Pancreas (tissue), 10 donors: ENCODE results near the gene CCNI. TPM values are rescaled to one million over a fixed set of nuclear protein-coding genes. Genes with fewer than 3 reads are reported as not detected.
"Not testable (repeated sequence)": the region's sequence is repeated elsewhere in the genome, so short reads cannot be mapped to it uniquely, and the experiment has no call there.

Experiments used
- ATAC-seq, 4 donors: fragments of 200-7000 bp; cut with Tn5 transposase; one replicate each; pipeline versions ENCODE4 v1.8.0 to v1.9.1; 2020; ENCODE audit warnings: mild to moderate bottlenecking in 4 of 4, moderate library complexity in 4 of 4
- DNase-seq, 6 donors: peaks; one replicate each; pipeline ENCODE4 v3.0.0-alpha.2; 2020
- FAIRE-seq: peaks from 2 replicates; lab custom pipeline; 2012; peaks lifted over from hg19 to GRCh38; lab: Jason Lieb, UNC
- H3K27ac ChIP-seq, 4 donors: fragments of 200-600 bp; sonication (generic); 1 replicate in 3 of 4; 2 replicates in 1 of 4; pipeline versions ENCODE4 v1.5.0 to v1.8.0; 2020
- H3K27me3 ChIP-seq, 4 donors: fragments of 200-600 bp; one replicate each; pipeline ENCODE4 v1.8.0; 2021
- H3K36me3 ChIP-seq, 3 donors: fragments of 200-600 bp; sonication (generic) in 1 of 3; one replicate each; pipeline versions ENCODE4 v1.5.0 to v1.8.0; 2020 to 2021
- H3K4me1 ChIP-seq, 3 donors: fragments of 200-600 bp; one replicate each; pipeline ENCODE4 v1.8.0; 2021
- H3K4me3 ChIP-seq, 4 donors: fragments of 200-600 bp; sonication (generic) in 2 of 4; one replicate each; pipeline versions ENCODE4 v1.5.0 to v1.8.0; 2020 to 2021
- H3K9me3 ChIP-seq, 4 donors: fragments of 200-600 bp; one replicate each; pipeline ENCODE4 v1.8.0; 2021
- WGBS, 2 donors: extraction: QIAGEN DNeasy Blood & Tissue Kit; methylation state at CpG; one replicate each; pipeline ENCODE4 v1.1.7; 2013; 5-methylcytosine and 5-hydroxymethylcytosine counted together
- intact Hi-C, 3 donors: fragments of 100-400 bp; cut with DNase I; formaldehyde crosslinking; loops; one replicate each; pipeline versions ENCODE4 v1.11.1 to v1.14.2; 2022
- polyA plus RNA-seq, 2 donors: library from polyadenylated mRNA; stranded (reverse); fragments of 200-250 nt; gene quantifications; one replicate each; pipeline ENCODE4 v1.2.3, GENCODE V29; 2013
- total RNA-seq, 6 donors: library from RNA; stranded (reverse); fragmentation: NEBNext Ultra II Directional in 4 of 6; extraction: Animal tissue kit (Norgen Biotek cat#: 25700) in 4 of 6; gene quantifications; one replicate each; pipeline versions ENCODE4 v1.2.1 to v1.2.4, GENCODE V29; 2021 to 2023
- TF ChIP-seq, protein P1 (sequence below), 4 donors: fragments of 200-600 bp; sonication (generic) in 3 of 4; IDR thresholded peaks; one replicate each; pipeline versions ENCODE4 v1.5.0 to v1.8.0; 2021; ENCODE audit warnings: antibody characterized with exemption in 4 of 4
- donor health status: healthy with polysubstance abuse.
- donor health status: DM: no; HTN: no; CAD: no; lungs with moderate emphysema.
- donor health status: DM: no; HTN: no; CAD: no.
- donor health status: control.
- donor health status: control.
- donor health status: Bipolar disorder and iron deficiency.
- donor health status: DM: yes; HTN: yes; CAD: no.
- donor health status: DM: no; HTN: no; CAD: no.
- donor health status: DM: no; HTN: no; CAD: no.
- donor health status: DM: yes; HTN: yes; CAD: no.

The CCNI gene
- total and polyA plus RNA-seq, 8 donors, result 33.3 to 196 (median 152) TPM

DNA sequence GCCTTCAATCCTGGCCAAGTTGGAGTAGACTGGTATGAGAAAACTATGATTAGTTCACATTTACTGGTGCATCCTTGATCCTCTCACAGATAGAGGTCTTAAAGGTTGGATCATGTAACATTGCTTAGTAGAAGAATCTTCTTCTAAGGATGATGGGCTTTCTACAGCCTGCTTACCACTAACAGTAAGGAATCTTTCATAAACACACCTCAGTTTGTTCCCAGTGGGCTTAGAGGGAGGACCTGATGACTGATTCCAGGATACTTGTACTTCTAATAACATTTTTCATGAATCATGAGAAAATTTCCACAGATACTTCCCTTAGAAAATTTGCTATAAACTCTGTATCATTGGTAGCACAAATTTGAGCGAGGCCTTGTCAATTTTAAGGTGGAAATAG is 40.6 kb downstream of the CCNI start:
- FAIRE-seq, result no peak
- no peaks in the 10 kb centered on the region for H3K9me3 ChIP-seq
- no peak for DNase-seq
- H3K27ac ChIP-seq, result no peak overlapping the region
- intact Hi-C loops, result no loop called here
- H3K36me3 ChIP-seq, result peaks cover 0 to 22% (median 0%) of the 10 kb centered on the region in 3 donors
- no peak overlapping the region for H3K4me3 ChIP-seq
- TF ChIP-seq, protein P1, sequence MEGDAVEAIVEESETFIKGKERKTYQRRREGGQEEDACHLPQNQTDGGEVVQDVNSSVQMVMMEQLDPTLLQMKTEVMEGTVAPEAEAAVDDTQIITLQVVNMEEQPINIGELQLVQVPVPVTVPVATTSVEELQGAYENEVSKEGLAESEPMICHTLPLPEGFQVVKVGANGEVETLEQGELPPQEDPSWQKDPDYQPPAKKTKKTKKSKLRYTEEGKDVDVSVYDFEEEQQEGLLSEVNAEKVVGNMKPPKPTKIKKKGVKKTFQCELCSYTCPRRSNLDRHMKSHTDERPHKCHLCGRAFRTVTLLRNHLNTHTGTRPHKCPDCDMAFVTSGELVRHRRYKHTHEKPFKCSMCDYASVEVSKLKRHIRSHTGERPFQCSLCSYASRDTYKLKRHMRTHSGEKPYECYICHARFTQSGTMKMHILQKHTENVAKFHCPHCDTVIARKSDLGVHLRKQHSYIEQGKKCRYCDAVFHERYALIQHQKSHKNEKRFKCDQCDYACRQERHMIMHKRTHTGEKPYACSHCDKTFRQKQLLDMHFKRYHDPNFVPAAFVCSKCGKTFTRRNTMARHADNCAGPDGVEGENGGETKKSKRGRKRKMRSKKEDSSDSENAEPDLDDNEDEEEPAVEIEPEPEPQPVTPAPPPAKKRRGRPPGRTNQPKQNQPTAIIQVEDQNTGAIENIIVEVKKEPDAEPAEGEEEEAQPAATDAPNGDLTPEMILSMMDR (IDR thresholded peaks at IDR 0.05), result no peak
- WGBS, 2 donors, result 100% methylated on average over 1 of the region's 1 CpG
- H3K4me1 ChIP-seq, result no peaks in the 10 kb centered on the region
- ATAC-seq, result no peak
- H3K27me3 ChIP-seq, result no peaks in the 10 kb centered on the region

DNA sequence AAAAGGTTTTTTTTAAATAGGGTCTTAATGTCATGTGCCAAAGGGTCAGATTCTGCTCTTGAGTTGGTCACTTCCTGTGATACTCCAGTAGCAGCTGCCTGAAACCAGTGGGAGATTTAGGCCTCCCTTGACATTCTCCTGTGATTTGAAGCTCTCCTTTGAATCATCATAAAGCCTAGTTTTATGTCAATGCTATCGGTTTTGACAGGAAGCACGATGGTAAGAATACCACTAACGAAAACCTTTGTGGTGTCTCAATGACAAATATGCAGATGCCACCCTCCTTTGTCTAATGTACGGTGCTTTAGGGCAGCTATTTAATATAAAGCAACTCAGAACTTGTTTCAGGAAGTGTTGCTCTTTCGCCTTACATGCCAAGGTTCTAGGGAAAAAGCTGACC is 44.2 kb downstream of the CCNI start:
- TF ChIP-seq, protein P1 (IDR thresholded peaks at IDR 0.05), result no peak
- intact Hi-C loops, result no loop called here
- DNase-seq (no peak), FAIRE-seq (no peak), ATAC-seq (no peak)
- WGBS, 2 donors, result 94 to 97% methylated on average over 5 of the region's 5 CpGs
- Histone ChIP-seq H3K9me3 (no peaks in the 10 kb centered on the region), H3K4me3 (no peak overlapping the region), H3K36me3 (peaks cover 0 to 34% (median 0%) of the 10 kb centered on the region in 3 donors), H3K27me3 (no peaks in the 10 kb centered on the region), H3K27ac (no peak overlapping the region), H3K4me1 (no peaks in the 10 kb centered on the region)

DNA sequence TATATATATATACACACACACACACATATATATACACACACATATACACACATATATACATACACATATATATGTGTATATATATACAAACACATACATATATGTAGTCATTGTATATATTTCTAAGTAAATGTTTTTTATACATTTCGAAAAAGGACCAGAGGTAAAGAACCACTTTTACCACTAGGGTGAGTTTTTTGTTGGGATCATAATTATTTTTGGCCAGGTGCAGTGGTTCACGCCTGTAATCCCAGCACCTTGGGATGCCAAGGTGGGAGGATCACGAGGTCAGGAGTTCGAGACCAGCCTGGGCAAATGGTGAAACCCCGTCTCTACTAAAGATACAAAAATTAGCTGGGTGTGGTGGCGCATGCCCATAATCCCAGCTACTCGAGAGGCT is 46.0 kb downstream of the CCNI start:
- intact Hi-C loops, DNase-seq, H3K27ac ChIP-seq, H3K27me3 ChIP-seq, H3K4me3 ChIP-seq, H3K9me3 ChIP-seq, FAIRE-seq, ATAC-seq, H3K4me1 ChIP-seq: not testable (repeated sequence)
- H3K36me3 ChIP-seq, result peaks cover 0 to 32% (median 0%) of the 10 kb centered on the region in 3 donors
- WGBS, 2 donors, result 94 to 95% methylated on average over 7 of the region's 7 CpGs

DNA sequence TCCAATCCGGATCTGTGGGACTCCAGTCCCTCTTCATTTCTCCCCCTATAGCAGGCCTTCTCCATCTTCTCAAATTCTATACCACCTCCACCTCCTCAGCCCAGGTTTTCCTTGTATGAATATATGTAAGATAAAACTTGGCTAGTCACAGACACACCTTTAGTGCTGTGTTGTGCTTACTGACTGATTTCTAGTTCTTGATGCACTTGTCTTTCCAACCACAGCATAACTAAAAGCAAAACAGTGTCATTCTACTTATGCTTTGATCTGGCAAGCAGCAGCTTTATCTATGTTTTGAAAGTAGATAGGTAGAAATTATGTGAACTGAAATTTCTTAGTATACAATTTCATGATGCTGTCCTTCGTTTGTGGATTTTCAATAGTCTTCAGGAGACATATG is 47.5 kb downstream of the CCNI start:
- Histone ChIP-seq H3K27me3 (no peaks in the 10 kb centered on the region), H3K4me3 (no peak overlapping the region), H3K27ac (no peak overlapping the region), H3K9me3 (no peaks in the 10 kb centered on the region), H3K36me3 (peaks cover 0 to 33% (median 0%) of the 10 kb centered on the region in 3 donors), H3K4me1 (no peaks in the 10 kb centered on the region)
- no peak for FAIRE-seq
- TF ChIP-seq, protein P1 (IDR thresholded peaks at IDR 0.05), result no peak
- no peak for DNase-seq
- 79 to 84% methylated on average over 2 of the region's 2 CpGs for WGBS, 2 donors
- no peak for ATAC-seq
- intact Hi-C loops, result no loop called here

DNA sequence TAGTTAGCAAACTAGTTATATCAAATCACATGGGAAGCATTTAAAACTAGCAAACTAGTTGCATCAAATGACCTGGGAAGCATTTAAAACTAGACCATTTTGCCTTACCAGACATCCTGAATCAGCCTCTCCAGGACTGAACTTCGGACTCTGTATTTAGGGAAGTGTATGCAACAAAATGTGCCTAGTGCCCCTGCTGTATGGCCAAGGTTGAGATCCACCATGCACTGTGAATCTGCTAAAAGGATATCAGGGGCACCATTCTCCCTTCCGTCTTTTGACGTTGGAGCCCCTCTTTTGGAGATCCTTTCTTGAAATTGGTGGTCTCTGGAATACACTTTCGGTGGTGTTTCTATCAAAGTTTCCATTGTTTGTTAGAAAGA is 49.5 kb downstream of the CCNI start:
- WGBS, 2 donors, result 94 to 98% methylated on average over 4 of the region's 4 CpGs
- ATAC-seq (no peak), FAIRE-seq (no peak), DNase-seq (no peak)
- no peaks in the 10 kb centered on the region for H3K27me3 ChIP-seq
- H3K36me3 ChIP-seq, result peaks cover 0 to 31% (median 0%) of the 10 kb centered on the region in 3 donors
- TF ChIP-seq, protein P1 (IDR thresholded peaks at IDR 0.05), result no peak
- intact Hi-C loops, result no loop called here
- H3K4me3 ChIP-seq, result no peak overlapping the region
- H3K27ac ChIP-seq, result no peak overlapping the region
- peaks cover 0 to under 1% (median 0%) of the 10 kb centered on the region in 3 donors for H3K4me1 ChIP-seq
- no peaks in the 10 kb centered on the region for H3K9me3 ChIP-seq
